ENCODE results near the gene SHB. TPM values are rescaled to one million over a fixed set of nuclear protein-coding genes. Genes with fewer than 3 reads are reported as not detected.

The SHB gene
- total RNA-seq, 2 donors from 2014 or later, result 25.2 to 29.3 TPM

DNA sequence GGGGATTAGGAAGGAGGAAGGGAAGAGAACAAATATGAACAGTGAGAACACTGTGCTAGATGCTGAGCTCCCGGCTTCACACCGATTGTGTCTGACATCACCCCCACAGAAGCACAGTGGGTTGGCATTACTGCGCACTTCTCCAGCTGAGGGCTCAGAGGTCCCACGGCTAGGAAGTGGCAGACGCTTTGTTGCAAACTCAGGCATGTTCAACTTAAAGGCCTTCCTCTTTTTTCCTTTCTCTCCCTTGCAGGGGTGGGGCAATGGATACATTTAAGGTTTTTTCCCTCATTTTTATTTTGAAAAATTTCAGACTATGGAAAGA is 15.5 kb upstream of the SHB start:
- Histone ChIP-seq H3K4me3 (no peak overlapping the region), H3K27me3 (no peaks in the 10 kb centered on the region), H3K4me1 (peaks cover 10% of the 10 kb centered on the region), H3K9me3 (no peaks in the 10 kb centered on the region), H3K36me3 (replicated peaks in 1 of 2; ENCODE audit: insufficient read depth in 1 of 2, low read depth in 2 of 2) (no peaks in the 10 kb centered on the region), H3K27ac (no peak overlapping the region)
- TF ChIP-seq, protein P1, sequence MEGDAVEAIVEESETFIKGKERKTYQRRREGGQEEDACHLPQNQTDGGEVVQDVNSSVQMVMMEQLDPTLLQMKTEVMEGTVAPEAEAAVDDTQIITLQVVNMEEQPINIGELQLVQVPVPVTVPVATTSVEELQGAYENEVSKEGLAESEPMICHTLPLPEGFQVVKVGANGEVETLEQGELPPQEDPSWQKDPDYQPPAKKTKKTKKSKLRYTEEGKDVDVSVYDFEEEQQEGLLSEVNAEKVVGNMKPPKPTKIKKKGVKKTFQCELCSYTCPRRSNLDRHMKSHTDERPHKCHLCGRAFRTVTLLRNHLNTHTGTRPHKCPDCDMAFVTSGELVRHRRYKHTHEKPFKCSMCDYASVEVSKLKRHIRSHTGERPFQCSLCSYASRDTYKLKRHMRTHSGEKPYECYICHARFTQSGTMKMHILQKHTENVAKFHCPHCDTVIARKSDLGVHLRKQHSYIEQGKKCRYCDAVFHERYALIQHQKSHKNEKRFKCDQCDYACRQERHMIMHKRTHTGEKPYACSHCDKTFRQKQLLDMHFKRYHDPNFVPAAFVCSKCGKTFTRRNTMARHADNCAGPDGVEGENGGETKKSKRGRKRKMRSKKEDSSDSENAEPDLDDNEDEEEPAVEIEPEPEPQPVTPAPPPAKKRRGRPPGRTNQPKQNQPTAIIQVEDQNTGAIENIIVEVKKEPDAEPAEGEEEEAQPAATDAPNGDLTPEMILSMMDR (IDR thresholded peaks at IDR 0.05), result no peak
- TF ChIP-seq POLR2A (IDR thresholded peaks at IDR 0.05), result no peak
- intact Hi-C loops (cut with DNase I), result loop anchor here (10.0 kb wide), 1 partner anchor 270 kb away; no protein-coding TSS in a partner anchor
- DNase-seq (peak in 1 of 4 donors; percentile 50), ATAC-seq (no peak)
- 67 to 89% methylated on average over 5 of the region's 5 CpGs for WGBS, 2 donors

DNA sequence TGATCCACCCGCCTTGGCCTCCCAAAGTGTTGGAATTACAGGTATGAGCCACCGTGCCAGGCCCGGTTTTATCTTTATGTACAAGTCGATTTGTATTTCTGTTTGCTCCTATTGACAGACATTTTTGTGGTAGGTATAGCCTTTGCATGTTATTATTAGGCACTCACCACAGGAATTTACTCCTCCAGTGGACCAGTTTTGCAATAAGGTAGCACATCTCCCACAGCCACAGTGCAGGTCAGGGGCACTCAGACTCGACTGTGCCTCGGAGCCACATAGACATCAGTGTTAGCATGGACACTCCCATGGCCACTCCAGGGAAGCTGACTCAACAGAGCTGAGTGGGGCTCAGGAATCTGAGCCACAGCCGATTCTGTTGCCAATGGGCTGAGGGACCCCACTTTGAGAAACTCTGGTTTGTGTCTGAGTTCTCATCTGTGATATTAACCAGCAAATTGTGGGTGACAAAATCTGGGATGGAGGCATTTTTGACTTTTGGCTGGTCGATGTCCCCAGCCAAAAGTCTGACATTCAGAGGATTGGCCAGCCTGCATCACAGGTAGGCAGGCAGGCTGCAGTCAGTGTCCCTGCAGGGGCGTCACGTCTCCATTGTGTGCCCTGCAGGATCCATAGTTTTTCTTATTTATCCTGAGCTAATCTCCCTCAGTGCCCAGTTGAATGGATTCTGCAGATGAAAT is 15.0 kb upstream of the SHB start:
- DNase-seq (no peak), ATAC-seq (no peak)
- Histone ChIP-seq H3K9me3 (no peaks in the 10 kb centered on the region), H3K27ac (no peak overlapping the region), H3K4me1 (peaks cover 14% of the 10 kb centered on the region), H3K27me3 (no peaks in the 10 kb centered on the region), H3K4me3 (no peak overlapping the region), H3K36me3 (replicated peaks in 1 of 2; ENCODE audit: insufficient read depth in 1 of 2, low read depth in 2 of 2) (no peaks in the 10 kb centered on the region)
- intact Hi-C loops (cut with DNase I), result loop anchor here (10.0 kb wide), 1 partner anchor 271 kb away; no protein-coding TSS in a partner anchor
- WGBS, 2 donors, result 81 to 86% methylated on average over 7 to 10 of the region's 10 CpGs
- no peak for TF ChIP-seq POLR2A (IDR thresholded peaks at IDR 0.05)
- TF ChIP-seq, protein P1 (IDR thresholded peaks at IDR 0.05), result no peak

DNA sequence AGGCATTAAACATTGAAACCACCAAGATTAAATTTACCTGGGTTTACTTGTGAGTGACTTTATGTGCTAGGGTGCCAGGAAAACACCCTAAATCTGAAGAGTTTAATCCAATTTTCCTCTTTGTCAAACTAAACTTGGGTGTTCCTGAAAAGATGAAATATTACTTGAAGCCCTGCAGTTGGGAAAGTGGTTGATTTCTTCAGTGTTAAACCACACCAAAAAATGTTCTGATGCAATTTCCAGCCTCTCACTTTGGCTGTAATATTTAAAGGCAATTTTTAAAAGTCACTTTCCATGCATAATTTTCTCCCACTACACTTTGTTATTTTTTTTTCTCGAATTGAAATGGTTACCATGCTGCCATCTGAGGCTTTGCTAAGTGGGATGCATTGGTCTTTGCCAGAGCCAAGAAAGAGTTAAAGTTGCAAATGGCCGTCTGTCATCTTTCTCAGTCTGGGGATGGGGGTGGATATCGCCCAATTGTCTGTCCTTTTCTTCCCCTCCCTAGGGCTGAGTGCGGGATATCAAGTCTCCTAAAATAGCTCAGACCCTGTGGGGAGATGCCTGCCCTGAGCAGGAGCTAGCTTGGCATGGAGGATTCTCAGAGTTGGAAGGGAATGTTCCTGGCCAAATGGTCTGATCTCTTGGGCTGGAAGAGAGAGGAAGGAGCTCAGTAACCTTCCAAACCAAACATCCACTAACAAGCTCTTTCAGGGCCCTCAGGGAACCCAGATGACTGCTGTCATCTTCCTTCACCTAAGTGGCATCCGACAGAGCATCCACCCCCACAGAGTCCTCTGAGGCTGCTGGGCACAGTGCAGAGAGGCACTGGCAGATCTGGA is 13.6 kb upstream of the SHB start:
- intact Hi-C loops (cut with DNase I), result loop anchor here (10.0 kb wide), 1 partner anchor 272 kb away; no protein-coding TSS in a partner anchor
- ATAC-seq, result no peak
- H3K4me3 ChIP-seq, result no peak overlapping the region
- DNase-seq, result no peak
- H3K4me1 ChIP-seq, result peaks cover 13% of the 10 kb centered on the region
- no peaks in the 10 kb centered on the region for H3K9me3 ChIP-seq
- TF ChIP-seq, protein P1 (IDR thresholded peaks at IDR 0.05), result no peak
- TF ChIP-seq POLR2A (IDR thresholded peaks at IDR 0.05), result no peak
- no peak overlapping the region for H3K27ac ChIP-seq
- H3K36me3 ChIP-seq (replicated peaks in 1 of 2; ENCODE audit: insufficient read depth in 1 of 2, low read depth in 2 of 2), result no peaks in the 10 kb centered on the region
- no peaks in the 10 kb centered on the region for H3K27me3 ChIP-seq
- WGBS, 2 donors, result 59 to 61% methylated on average over 5 of the region's 5 CpGs

DNA sequence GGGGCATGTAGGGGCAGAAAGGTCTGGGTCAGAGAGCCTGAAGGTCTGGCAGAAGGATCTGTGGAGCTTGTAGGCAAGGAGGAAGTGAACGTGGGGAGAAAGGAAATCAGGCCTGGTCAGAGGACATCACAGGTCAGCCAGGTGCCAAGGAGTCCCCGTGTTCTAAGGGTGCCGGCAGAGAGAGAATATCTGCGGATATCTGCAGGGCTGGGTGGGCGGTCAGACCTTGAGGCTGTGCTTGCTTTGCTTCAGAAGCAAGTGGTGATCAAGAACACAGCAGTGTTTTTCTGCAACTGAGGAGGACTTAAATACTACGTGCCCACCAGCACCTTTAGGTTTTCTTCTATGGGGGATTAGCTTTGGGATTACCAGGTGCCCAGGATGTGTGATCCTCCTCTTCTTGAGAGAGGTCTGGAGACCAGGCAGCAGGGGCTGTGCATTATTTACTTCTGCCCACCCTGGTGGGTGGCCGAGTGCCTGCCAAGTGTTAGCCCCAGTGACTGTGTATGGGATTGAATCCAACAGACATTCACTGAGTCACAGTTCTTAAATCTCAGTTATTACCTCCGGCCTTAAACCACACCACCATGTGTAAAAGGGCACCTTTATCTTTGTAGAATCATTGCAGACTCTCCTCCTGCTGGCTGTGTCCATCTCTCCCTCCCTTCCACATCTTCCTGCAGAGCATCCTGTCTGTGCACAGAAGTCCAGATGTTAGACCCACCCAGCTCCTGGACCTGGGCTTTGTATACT is 12.5 kb upstream of the SHB start:
- no peak for ATAC-seq
- intact Hi-C loops (cut with DNase I), result loop anchor here (10.0 kb wide), 1 partner anchor 273 kb away; no protein-coding TSS in a partner anchor
- Histone ChIP-seq H3K27ac (no peak overlapping the region), H3K4me1 (peaks cover 12% of the 10 kb centered on the region), H3K27me3 (no peaks in the 10 kb centered on the region), H3K4me3 (no peak overlapping the region), H3K9me3 (no peaks in the 10 kb centered on the region), H3K36me3 (replicated peaks in 1 of 2; ENCODE audit: insufficient read depth in 1 of 2, low read depth in 2 of 2) (no peaks in the 10 kb centered on the region)
- no peak for DNase-seq
- no peak for TF ChIP-seq POLR2A (IDR thresholded peaks at IDR 0.05)
- TF ChIP-seq, protein P1 (IDR thresholded peaks at IDR 0.05), result no peak
- 79 to 85% methylated on average over 8 of the region's 8 CpGs for WGBS, 2 donors

Measured in body of pancreas (tissue), 4 donors.